Dedifferentiated amniotic fluid mesenchymal stem cell (primary cell): ENCODE data around the gene PIPOX.

ENCODE experiments used
- DNase-seq: peaks from one replicate; pipeline ENCODE4 v3.0.0-alpha.2; 2016; ENCODE audit errors: extremely low spot score

PIPOX gene

GRCh38 chr17:29042679-29043538 is at the start of gene PIPOX:
Gene PIPOX, plus strand, starts transcription at chr17:29043141. Its CDS starts 85 bp downstream, at chr17:29043226.
- no peak for DNase-seq

- no peak for DNase-seq
Observed at GRCh38 chr17:28993645-28994426, 49.1 kb upstream of the PIPOX start.

DNA sequence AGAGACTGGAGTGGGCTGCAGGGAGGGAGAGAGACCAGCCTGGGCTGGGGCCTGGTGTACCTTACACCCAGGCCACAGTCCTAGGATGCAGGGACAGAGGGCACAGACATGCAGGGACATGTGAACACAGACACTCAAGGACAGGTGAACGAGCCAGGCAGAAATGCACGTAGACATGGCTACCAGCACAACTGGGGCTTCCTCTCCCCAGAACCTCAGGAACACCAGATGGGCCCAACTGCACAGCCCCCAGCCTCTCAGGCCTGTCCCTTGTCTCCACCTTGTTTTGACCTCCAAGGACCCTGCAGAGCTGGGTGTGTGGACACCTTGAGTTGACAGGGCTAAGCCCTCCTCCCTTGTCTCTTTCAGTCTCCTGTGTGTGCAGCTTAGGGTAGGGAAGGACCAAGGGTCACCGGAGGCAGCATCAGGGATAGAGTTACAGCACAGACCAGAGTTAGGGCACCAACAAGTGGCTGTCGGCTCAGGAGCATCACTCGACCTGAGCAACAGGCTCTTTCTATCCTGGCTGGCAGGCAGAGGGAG is 46.3 kb upstream of the PIPOX start:
- DNase-seq, result no peak

DNA sequence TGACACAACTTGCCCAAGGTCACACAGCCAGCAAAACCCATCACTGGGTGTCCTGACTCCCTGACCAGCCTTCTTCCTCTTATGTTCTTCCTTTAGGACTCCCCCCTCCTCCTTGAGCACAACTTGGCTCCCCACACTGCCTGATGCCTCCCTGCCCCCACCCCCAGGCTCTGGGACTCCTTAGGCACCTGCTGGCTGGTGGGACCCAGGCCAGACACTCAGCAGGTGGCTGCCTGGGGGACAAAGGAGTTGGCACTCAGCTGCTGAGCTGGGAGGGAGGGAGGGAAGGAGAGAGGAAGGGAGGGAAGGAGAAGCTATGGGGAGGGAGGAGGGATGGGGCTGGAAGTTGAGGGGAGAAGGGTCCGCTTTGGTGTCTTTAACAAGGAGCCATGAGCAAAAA is 45.1 kb upstream of the PIPOX start:
- no peak for DNase-seq

DNA sequence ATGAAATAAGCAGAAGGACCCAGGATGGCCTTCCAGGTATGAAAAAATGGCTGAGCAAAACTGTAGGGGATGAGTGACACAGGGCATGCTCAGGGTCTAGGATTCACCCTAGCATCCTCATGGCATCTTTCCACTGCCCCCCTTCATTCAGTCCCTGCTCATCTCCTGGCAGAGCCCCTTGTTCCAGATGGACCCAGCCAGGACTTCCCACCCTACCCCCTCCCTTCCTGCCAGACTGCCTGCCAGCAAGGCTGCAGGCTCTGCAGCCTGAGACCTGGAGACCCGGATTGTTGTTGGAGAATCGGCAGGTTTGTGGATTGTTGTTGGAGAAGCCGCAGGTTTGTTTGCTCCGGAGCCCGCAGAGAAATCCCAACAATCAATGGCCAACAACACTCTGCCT is 43.7 kb upstream of the PIPOX start:
- no peak for DNase-seq

- no peak for DNase-seq
Observed at GRCh38 chr17:29000973-29001372, 42.0 kb upstream of the PIPOX start.

DNA sequence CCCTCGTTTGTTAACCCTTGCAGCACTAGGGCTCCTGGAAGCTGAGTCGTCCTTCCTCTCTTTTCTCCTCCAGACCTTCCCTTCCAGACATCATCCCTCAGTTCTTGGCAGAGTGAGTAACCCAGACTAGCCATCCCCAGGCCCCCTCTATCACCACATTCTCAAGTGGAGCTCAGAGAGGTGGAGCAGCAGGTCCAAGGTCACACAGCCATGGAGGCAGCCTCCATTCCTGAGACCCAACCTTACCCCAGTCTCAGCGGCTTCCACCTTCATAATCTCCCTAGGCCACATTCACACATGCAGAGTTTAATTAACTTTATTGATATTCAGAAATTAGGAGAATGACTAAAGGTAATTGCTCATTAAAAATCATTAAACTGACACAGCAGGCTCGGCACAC is 40.1 kb upstream of the PIPOX start:
- no peak for DNase-seq

DNA sequence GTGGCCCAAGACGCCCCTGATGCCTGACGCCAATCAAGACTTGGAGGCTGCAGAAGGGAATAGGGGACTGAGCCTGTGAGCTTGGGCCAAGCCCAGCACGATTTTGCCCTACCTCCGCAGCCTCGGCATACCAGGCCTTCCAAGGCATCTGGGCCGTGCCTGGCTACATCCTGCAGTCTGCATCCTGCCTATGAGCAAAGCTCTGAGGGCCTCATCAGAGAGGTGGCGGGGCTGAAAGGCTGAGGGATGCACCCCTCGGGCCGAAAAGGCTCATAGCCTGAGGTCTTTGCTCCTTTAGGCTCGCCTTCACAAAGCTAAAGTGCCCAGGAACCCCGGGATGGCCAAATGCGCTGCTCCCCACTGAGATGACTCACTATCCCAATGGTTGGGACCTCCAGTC is 39.7 kb upstream of the PIPOX start:
- no peak for DNase-seq

DNA sequence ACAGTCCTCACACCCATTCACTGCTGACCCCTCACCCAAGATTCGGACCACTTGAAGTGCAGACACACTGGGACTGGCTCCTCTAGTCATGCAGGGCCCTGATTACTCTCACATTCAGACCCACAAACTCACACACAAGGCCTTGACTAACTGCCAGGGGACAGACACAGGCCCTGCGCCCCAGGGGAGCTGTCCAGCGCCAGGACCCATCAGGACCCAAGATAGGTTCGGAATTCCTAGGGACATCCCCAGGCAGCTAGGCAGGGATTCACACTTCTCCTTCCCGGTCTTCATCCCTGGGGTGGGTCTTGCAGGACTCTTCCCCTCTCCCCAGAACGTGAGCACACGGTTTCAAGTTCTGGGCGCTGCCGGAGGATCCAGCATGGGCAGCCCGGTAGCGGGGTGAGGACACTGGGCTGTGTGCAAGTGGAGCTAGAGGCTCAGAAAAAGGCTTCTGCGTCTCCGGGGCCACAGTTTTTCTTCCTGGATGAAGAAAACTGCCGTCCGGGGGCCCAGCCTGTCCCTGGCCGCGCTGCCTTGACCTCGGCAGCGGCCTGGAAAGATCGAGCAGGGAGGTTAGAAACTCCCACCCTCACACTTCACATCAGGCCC is 38.8 kb upstream of the PIPOX start:
- no peak for DNase-seq

- no peak for DNase-seq
Observed at GRCh38 chr17:29005936-29006511, 36.9 kb upstream of the PIPOX start, which contains the start of gene SEZ6. Gene SEZ6, minus strand, starts transcription at chr17:29006033. Its CDS starts 164 bp downstream, at chr17:29005869.

DNA sequence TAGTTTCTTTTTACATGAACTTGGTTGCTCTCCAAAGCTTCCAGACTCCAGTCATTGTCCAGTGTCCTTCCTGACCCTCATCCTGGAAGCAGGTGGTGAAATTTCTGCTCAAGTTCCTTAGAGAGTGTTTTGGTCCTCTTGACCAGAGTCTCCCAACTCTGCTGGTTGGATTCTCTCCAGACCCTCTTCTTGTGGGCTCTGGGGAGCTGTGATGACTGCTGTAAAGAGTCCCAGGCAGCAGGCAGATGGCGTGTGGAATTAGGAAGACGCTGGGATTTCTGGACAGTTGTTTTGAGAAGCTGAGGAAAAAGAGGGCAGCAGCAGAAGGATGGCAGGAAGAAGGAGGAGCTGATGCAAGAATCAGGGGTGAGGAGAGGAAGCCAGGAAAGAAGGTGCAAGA is 35.5 kb upstream of the PIPOX start:
- DNase-seq, result no peak

DNA sequence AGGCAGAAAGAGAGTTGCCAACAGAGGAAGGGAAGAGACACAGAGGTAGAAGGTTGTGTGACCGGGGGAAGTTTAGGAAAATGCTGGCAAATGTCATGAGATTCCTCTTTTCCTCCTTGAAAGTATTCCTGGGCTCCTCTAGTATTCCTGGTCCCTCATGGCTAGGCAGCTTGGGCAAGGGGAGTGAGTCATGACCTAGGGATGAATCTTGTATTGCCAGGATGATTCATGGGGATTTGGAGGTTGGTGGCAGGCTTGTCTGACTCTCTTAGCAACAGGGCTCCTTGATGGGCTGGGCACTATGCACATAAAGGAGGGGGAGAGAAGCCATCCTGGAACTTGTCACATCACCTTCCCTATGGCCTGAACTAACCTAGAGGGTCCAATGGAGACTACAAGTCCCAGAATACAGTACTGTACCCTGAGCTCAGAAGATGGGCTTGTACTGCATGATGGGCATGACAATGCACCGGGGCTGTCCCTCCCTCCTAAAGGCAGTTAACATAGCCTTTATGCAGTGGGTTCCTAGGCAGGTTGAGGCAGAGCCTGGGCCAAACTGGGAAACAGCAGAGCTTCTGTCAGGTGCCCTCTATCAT is 35.0 kb upstream of the PIPOX start:
- DNase-seq, result no peak

DNA sequence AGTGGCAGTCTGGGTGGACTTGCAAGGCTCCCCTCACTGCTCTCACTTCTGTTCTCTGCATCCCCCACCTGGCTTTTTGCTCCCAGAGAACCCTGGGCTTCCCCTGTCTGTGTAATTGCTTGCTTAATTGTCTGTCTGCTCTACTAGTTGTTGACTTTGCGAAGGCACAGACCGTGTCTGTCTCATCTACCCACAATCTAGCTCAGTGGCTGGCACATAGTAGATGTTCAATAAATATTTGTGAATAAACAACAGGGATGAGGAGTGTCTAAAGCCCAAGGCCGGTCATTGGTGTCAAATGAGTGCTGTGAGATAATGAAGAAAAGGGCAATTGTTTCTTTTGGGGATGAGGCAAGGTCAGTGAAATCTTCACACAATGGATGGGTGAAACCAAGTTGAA is 34.4 kb upstream of the PIPOX start:
- no peak for DNase-seq

GRCh38 chr17:29010129-29010528 is 32.8 kb upstream of the PIPOX start:
- no peak for DNase-seq

GRCh38 chr17:29010586-29010985 is 32.4 kb upstream of the PIPOX start:
- DNase-seq, result no peak

DNA sequence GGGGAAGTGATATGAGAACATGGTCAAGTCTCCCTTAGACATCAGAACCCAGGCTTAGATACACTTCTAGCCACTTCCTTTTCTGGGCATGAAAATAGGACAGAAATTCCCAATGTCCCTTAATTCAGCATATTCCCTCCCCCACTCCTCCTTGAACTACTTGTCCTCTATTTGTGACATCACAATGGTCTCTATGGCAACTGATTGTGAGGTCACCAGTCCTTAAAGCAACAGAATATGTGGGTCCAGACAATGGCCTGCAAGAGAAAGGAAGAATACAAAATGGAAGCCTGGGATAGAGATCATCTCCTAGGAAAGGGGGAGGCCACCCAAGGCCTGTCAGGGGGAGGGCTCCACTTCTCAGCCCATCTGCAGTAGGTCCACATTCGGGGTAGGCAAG is 30.4 kb upstream of the PIPOX start:
- no peak for DNase-seq

GRCh38 chr17:29014716-29015115 is 28.2 kb upstream of the PIPOX start:
- DNase-seq, result no peak

GRCh38 chr17:29016345-29017210 is 26.4 kb upstream of the PIPOX start:
- DNase-seq, result no peak

DNA sequence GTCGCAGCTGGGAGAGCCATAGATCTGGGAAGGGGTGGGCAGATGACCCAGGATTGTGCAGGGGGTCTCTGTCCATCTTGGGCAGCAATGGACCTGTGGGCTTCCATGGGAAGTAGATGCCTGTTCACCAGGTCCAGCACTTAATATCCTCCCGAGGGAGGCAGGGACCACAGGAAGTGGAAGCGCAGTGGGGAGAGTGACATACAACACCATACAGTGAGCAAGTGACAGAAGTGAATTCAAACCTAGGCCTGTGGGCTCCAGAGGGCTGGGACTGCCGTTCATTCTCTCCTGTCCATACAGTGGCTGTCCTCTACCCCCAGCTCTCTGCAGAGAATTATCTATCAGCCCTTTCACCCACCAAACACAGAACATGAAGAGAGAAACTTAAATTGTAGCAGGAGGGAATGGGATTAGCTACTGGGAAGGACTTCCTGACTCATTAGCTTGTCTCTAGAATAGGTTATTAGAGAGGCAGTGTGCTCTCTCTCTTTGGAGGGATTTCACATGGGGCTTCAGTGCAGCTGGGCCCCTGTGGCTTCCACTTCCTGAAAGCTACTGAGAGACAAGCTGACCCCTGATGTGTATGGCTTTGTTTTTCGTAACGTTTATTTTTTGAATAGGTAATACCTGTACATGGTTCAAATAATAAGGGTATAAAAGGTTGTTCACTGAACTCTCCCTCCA is 24.0 kb upstream of the PIPOX start:
- DNase-seq, result no peak
